Activated naive CD8-positive, alpha-beta T cell treated with anti-CD3 and anti-CD28 coated beads, Interleukin-2, amount 50 U/mL, for 24 hours (primary cell): ENCODE results near the gene TAF11.
"Not testable (repeated sequence)": the region's sequence is repeated elsewhere in the genome, so short reads cannot be mapped to it uniquely, and the experiment has no call there.

Experiments used
- ATAC-seq: fragments of 150-1000 bp; cut with Tn5 transposase; one replicate; pipeline ENCODE4 v1.10.0; 2021
- DNase-seq: peaks from one replicate; pipeline ENCODE4 v3.0.0; 2021
- H3K27ac Mint-ChIP-seq: one replicate; pipeline ENCODE4 v1.8.0; 2021; ENCODE audit warnings: mild to moderate bottlenecking, mixed read lengths
- H3K27me3 Mint-ChIP-seq: one replicate; pipeline ENCODE4 v1.8.0; 2021; ENCODE audit warnings: mixed read lengths
- H3K36me3 Mint-ChIP-seq: one replicate; pipeline ENCODE4 v1.8.0; 2021; ENCODE audit warnings: low read depth, mixed read lengths
- H3K4me1 Mint-ChIP-seq: one replicate; pipeline ENCODE4 v1.8.0; 2021; ENCODE audit warnings: mixed read lengths
- H3K4me3 Mint-ChIP-seq: one replicate; pipeline ENCODE4 v1.8.0; 2021; ENCODE audit warnings: mild to moderate bottlenecking, moderate library complexity, mixed read lengths
- H3K9me3 Mint-ChIP-seq: one replicate; pipeline ENCODE4 v1.8.0; 2021; ENCODE audit warnings: mixed read lengths

The TAF11 gene

GRCh38 chr6:34888874-34889555 is 1.2 kb upstream of the TAF11 start, which contains the start of gene ANKS1A:
Gene ANKS1A (plus strand): TSS chr6:34889255. CDS start chr6:34889403, 148 bp downstream.
- Mint-ChIP-seq H3K36me3 (peaks cover 18% of the 10 kb centered on the region), H3K4me3 (peak within 1 kb of the TSS; percentile 100), H3K9me3 (no peaks in the 10 kb centered on the region), H3K4me1 (peaks cover 39% of the 10 kb centered on the region), H3K27ac (peak within 1 kb of the TSS; percentile 98), H3K27me3 (no peaks in the 10 kb centered on the region)
- ATAC-seq = peak; percentile 78
- DNase-seq = peak; percentile 94

GRCh38 chr6:34888514-34888856 is 643 bp upstream of the TAF11 start:
- Mint-ChIP-seq H3K4me1 (peaks cover 42% of the 10 kb centered on the region), H3K9me3 (no peaks in the 10 kb centered on the region), H3K4me3 (peak overlapping the region; percentile 100), H3K27ac (peak overlapping the region; percentile 98), H3K36me3 (peaks cover 22% of the 10 kb centered on the region), H3K27me3 (no peaks in the 10 kb centered on the region)
- DNase-seq (no peak), ATAC-seq (no peak)

- H3K36me3 Mint-ChIP-seq = peaks cover 25% of the 10 kb centered on the region
- not testable (repeated sequence) for DNase-seq, H3K9me3 Mint-ChIP-seq, ATAC-seq, H3K27me3 Mint-ChIP-seq
- H3K4me1 Mint-ChIP-seq = peaks cover 38% of the 10 kb centered on the region
- peak overlapping the region; percentile 29 for H3K4me3 Mint-ChIP-seq
- peak overlapping the region; percentile 23 for H3K27ac Mint-ChIP-seq
These were observed 2.0 kb downstream of the TAF11 start for GRCh38 chr6:34885837-34886236.

DNA sequence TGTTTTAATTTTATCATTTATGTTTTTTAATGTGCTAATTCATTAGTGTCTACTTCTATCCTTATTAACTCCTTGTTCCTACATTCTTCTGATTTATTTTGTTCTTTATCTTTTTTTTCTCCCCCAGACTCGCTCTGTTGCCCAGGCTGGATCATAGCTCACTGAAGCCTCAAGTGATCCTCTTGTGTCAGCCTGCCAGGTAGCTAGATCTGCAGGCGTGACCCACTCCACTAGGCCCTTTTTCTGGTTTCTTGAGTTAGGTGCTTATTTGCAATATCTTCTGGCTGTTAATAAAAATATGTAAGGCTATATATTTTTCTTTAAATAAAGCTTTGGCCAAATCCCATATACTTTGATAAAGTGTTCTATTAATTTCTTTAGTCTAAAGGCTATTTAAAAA is 2.8 kb downstream of the TAF11 start:
- DNase-seq (no peak), ATAC-seq (no peak)
- Mint-ChIP-seq H3K27ac (peak overlapping the region; percentile 33), H3K4me1 (peaks cover 32% of the 10 kb centered on the region), H3K4me3 (no peak overlapping the region), H3K36me3 (peaks cover 26% of the 10 kb centered on the region), H3K27me3 (no peaks in the 10 kb centered on the region), H3K9me3 (no peaks in the 10 kb centered on the region)

GRCh38 chr6:34884073-34884472 is 3.8 kb downstream of the TAF11 start:
- not testable (repeated sequence) for H3K4me3 Mint-ChIP-seq, DNase-seq, H3K9me3 Mint-ChIP-seq, ATAC-seq, H3K27me3 Mint-ChIP-seq
- peaks cover 32% of the 10 kb centered on the region for H3K36me3 Mint-ChIP-seq
- H3K27ac Mint-ChIP-seq = peak overlapping the region; percentile 9
- H3K4me1 Mint-ChIP-seq = peaks cover 35% of the 10 kb centered on the region

GRCh38 chr6:34877869-34878485 is 9.9 kb downstream of the TAF11 start:
- Mint-ChIP-seq H3K9me3 (no peaks in the 10 kb centered on the region), H3K4me3 (no peak overlapping the region), H3K27ac (peak overlapping the region; percentile 12), H3K27me3 (no peaks in the 10 kb centered on the region), H3K4me1 (peaks cover 3% of the 10 kb centered on the region), H3K36me3 (peaks cover 32% of the 10 kb centered on the region)
- ATAC-seq (no peak), DNase-seq (no peak)

DNA sequence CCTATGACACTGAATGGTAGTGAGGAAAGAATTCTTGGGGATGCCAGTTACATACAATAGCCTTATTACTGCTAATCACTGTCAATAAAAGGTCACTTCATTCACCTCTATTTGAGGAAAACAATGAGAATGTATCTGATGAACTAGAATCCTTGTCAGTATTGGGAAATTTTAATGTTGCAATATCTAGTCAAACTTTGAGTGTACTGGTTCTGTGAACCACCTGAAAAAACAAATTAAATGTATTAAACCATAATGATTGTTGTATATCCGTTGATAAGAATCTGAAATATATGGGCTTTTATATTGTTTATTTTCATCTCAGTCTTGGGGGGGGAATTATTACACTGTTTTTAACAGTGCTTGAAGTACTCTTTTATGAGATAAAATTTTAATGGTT is 10.6 kb downstream of the TAF11 start:
- no peak overlapping the region for H3K27ac Mint-ChIP-seq
- ATAC-seq = no peak
- no peak for DNase-seq
- no peaks in the 10 kb centered on the region for H3K9me3 Mint-ChIP-seq
- peaks cover 32% of the 10 kb centered on the region for H3K36me3 Mint-ChIP-seq
- no peaks in the 10 kb centered on the region for H3K27me3 Mint-ChIP-seq
- no peak overlapping the region for H3K4me3 Mint-ChIP-seq
- peaks cover 3% of the 10 kb centered on the region for H3K4me1 Mint-ChIP-seq

DNA sequence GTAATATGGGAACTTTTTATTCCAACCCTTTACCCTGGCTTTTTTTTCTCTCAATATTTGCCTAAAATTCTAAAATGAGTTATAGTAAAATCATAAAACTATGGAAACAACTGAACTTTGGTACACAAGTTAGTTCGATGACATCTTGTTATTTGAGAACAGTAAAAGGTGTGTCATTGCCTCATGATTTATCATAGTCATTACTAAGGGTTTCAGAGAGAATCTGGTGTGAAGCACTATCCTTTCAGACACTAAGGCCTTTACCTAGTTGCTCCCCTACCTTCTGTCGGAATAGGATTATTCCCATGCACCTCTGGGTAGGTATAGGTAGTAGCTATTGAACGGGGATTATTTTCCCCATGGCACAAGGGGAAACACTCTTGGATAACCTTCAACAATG is 11.4 kb downstream of the TAF11 start:
- Mint-ChIP-seq H3K27ac (peak overlapping the region; percentile 22), H3K4me3 (no peak overlapping the region), H3K36me3 (peaks cover 38% of the 10 kb centered on the region), H3K27me3 (no peaks in the 10 kb centered on the region), H3K4me1 (peaks cover 3% of the 10 kb centered on the region), H3K9me3 (no peaks in the 10 kb centered on the region)
- no peak for ATAC-seq
- DNase-seq = no peak

GRCh38 chr6:34875292-34876213 is 12.3 kb downstream of the TAF11 start:
- Mint-ChIP-seq H3K27ac (no peak overlapping the region), H3K36me3 (peaks cover 44% of the 10 kb centered on the region), H3K27me3 (no peaks in the 10 kb centered on the region), H3K4me1 (peaks cover 3% of the 10 kb centered on the region), H3K9me3 (no peaks in the 10 kb centered on the region), H3K4me3 (no peak overlapping the region)
- DNase-seq (no peak), ATAC-seq (no peak)

DNA sequence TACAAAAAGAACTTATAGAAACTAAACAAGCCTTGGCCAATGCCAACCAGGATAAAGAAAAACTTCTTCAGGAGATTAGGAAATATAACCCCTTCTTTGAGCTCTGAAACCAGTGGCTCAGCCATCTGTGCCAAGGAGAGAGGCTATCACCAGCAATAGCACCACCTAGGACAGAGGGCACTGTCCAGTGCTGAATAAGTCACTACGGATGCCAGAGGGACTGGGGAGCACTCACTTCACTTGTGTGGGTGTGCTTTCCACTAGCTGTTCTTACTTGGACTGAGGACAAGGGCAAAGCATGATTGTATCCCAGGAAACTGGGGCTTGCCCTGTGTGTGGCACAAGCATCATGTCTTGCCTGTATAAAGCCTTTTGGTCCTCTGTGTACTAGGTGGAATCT is 15.5 kb downstream of the TAF11 start:
- Mint-ChIP-seq H3K4me1 (no peaks in the 10 kb centered on the region), H3K27me3 (no peaks in the 10 kb centered on the region), H3K36me3 (peaks cover 35% of the 10 kb centered on the region), H3K9me3 (no peaks in the 10 kb centered on the region), H3K4me3 (no peak overlapping the region), H3K27ac (no peak overlapping the region)
- DNase-seq (no peak), ATAC-seq (no peak)

GRCh38 chr6:34871853-34872252 is 16.0 kb downstream of the TAF11 start:
- Mint-ChIP-seq H3K4me3 (no peak overlapping the region), H3K9me3 (no peaks in the 10 kb centered on the region), H3K4me1 (no peaks in the 10 kb centered on the region), H3K36me3 (peaks cover 35% of the 10 kb centered on the region), H3K27ac (no peak overlapping the region), H3K27me3 (no peaks in the 10 kb centered on the region)
- DNase-seq (no peak), ATAC-seq (no peak)

- no peak overlapping the region for H3K4me3 Mint-ChIP-seq
- DNase-seq (no peak), ATAC-seq (no peak)
- H3K36me3 Mint-ChIP-seq = peaks cover 24% of the 10 kb centered on the region
- H3K4me1 Mint-ChIP-seq = no peaks in the 10 kb centered on the region
- no peak overlapping the region for H3K27ac Mint-ChIP-seq
- H3K9me3 Mint-ChIP-seq = no peaks in the 10 kb centered on the region
- no peaks in the 10 kb centered on the region for H3K27me3 Mint-ChIP-seq
These were observed 20.4 kb downstream of the TAF11 start for GRCh38 chr6:34867484-34867883.

- DNase-seq (no peak), ATAC-seq (no peak)
- no peak overlapping the region for H3K4me3 Mint-ChIP-seq
- H3K27me3 Mint-ChIP-seq = no peaks in the 10 kb centered on the region
- no peaks in the 10 kb centered on the region for H3K9me3 Mint-ChIP-seq
- H3K36me3 Mint-ChIP-seq = peaks cover 17% of the 10 kb centered on the region
- no peak overlapping the region for H3K27ac Mint-ChIP-seq
- no peaks in the 10 kb centered on the region for H3K4me1 Mint-ChIP-seq
These were observed 21.3 kb downstream of the TAF11 start for GRCh38 chr6:34866509-34866908.

DNA sequence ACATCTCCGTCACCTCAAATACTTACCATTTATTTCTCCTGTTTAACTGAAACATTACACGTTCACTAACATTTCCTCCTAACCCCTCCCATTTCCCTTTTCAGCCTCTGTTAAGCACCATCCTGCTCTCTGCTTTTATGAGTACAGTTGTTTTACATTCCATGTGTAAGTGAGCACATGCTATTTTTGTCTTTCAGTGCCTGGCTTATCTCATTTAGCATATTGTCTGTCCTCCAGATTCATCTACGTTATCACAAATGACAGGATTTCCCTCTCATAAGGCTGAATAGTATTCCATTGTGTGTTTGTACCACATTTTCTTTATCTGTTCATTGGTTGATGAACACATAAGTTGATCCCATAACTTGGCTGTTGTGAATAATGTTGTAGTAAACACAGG is 22.7 kb downstream of the TAF11 start:
- no peak overlapping the region for H3K4me3 Mint-ChIP-seq
- DNase-seq (no peak), ATAC-seq (no peak)
- H3K27me3 Mint-ChIP-seq = no peaks in the 10 kb centered on the region
- H3K36me3 Mint-ChIP-seq = peaks cover 12% of the 10 kb centered on the region
- no peak overlapping the region for H3K27ac Mint-ChIP-seq
- no peaks in the 10 kb centered on the region for H3K4me1 Mint-ChIP-seq
- no peaks in the 10 kb centered on the region for H3K9me3 Mint-ChIP-seq

GRCh38 chr6:34864007-34864406 is 23.8 kb downstream of the TAF11 start:
- H3K27ac Mint-ChIP-seq = no peak overlapping the region
- DNase-seq (no peak), ATAC-seq (no peak)
- H3K4me3 Mint-ChIP-seq = no peak overlapping the region
- H3K4me1 Mint-ChIP-seq = no peaks in the 10 kb centered on the region
- H3K36me3 Mint-ChIP-seq = peaks cover 10% of the 10 kb centered on the region
- H3K27me3 Mint-ChIP-seq = no peaks in the 10 kb centered on the region
- no peaks in the 10 kb centered on the region for H3K9me3 Mint-ChIP-seq
